Esophagus (tissue), 2 donors: ENCODE results near the gene ACTA1. TPM values are rescaled to one million over a fixed set of nuclear protein-coding genes. Genes with fewer than 3 reads are reported as not detected.
"Not testable (repeated sequence)": the region's sequence is repeated elsewhere in the genome, so short reads cannot be mapped to it uniquely, and the experiment has no call there.

Experiments used
- H3K27ac ChIP-seq, 2 donors: one replicate each; pipeline ENCODE4 v1.5.1; 2013; ENCODE audit warnings: low read depth in 2 of 2, mild to moderate bottlenecking in 2 of 2, inconsistent platforms in 1 of 2, low read length in 1 of 2, moderate library complexity in 1 of 2
- H3K27me3 ChIP-seq, 2 donors: one replicate each; pipeline ENCODE4 v1.6.1; 2013; ENCODE audit warnings: low read length in 2 of 2, control low read depth in 1 of 2, mild to moderate bottlenecking in 1 of 2; ENCODE audit not compliant: insufficient read depth in 2 of 2, control insufficient read depth in 1 of 2
- H3K36me3 ChIP-seq, 2 donors: one replicate each; pipeline ENCODE4 v1.6.1; 2013; ENCODE audit warnings: low read length in 1 of 2; ENCODE audit not compliant: control insufficient read depth in 2 of 2, insufficient read depth in 2 of 2
- H3K4me1 ChIP-seq, 2 donors: one replicate each; pipeline ENCODE4 v1.6.1; 2013; ENCODE audit warnings: low read length in 1 of 2; ENCODE audit not compliant: control insufficient read depth in 2 of 2, insufficient read depth in 2 of 2
- H3K4me3 ChIP-seq, 2 donors: one replicate each; pipeline ENCODE4 v1.5.1; 2013; ENCODE audit warnings: low read length in 2 of 2, mild to moderate bottlenecking in 2 of 2, low read depth in 1 of 2, moderate library complexity in 1 of 2
- H3K9me3 ChIP-seq, 2 donors: one replicate each; pipeline ENCODE4 v1.6.1; 2013; ENCODE audit warnings: mild to moderate bottlenecking in 2 of 2, low read depth in 1 of 2, low read length in 1 of 2, moderate library complexity in 1 of 2; ENCODE audit not compliant: control insufficient read depth in 2 of 2, insufficient read depth in 1 of 2
- WGBS, 2 donors: extraction: QIAGEN DNeasy Blood & Tissue Kit; methylation state at CpG; one replicate each; pipeline ENCODE4 v1.1.7; 2013; 5-methylcytosine and 5-hydroxymethylcytosine counted together
- polyA plus RNA-seq, 2 donors: library from polyadenylated mRNA; stranded (reverse); fragments of 200-250 nt; gene quantifications; one replicate each; pipeline ENCODE4 v1.2.3, GENCODE V29; 2013
- donor health status: healthy with polysubstance abuse.
- donor health status: Bipolar disorder and iron deficiency.

The ACTA1 gene
- polyA plus RNA-seq, 2 donors = 0.35 to 1.8 TPM

DNA sequence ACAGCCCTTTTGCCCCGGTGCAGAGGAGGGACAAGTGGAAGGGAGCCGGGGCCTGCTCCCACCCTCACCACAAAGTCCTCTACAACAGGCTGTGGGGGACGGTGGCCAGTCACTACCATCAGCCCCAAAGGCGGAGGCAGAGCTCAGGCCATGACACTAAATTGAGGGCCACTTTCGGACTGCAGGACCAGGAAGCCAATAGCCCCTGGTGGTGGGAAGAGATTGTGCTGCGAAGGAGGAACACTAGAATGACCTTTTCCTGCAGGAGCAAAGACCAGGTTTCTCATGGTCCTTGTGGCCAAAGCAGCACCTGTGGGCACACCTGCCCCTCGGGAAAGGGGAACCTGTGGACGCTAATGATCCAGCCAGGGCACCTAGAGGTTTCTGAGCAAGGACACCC lies 30.3 kb downstream of the ACTA1 start:
- Histone ChIP-seq H3K4me3 (no peak overlapping the region), H3K4me1 (peaks cover 0 to 11% of the 10 kb centered on the region in 2 donors), H3K36me3 (no peaks in the 10 kb centered on the region), H3K27ac (no peak overlapping the region), H3K27me3 (peaks cover 0 to 9% of the 10 kb centered on the region in 2 donors), H3K9me3 (peaks cover 0 to under 1% of the 10 kb centered on the region in 2 donors)
- 81 to 85% methylated on average over 8 of the region's 8 CpGs for WGBS, 2 donors

DNA sequence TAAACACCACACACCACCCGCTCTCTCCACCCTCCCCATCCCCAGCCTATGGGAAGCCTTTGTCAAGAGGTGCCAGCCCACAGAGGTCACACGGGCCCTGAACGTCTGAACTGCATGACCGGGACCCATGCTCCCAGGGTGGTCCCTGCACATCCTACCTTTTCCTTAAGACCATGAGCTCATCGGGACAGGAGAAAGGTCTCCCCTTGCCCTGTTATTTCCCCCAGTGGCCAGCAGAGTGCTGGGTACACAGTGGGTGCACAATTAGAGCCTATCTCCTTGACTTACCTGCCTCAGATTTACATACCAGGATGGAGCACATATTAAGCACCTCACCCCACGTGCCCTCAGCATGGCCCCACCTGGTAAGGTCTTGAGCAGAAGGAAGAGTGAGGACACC lies 30.9 kb downstream of the ACTA1 start:
- Histone ChIP-seq H3K27ac (no peak overlapping the region), H3K36me3 (no peaks in the 10 kb centered on the region), H3K4me3 (no peak overlapping the region), H3K27me3 (peaks cover 0 to 4% of the 10 kb centered on the region in 2 donors), H3K9me3 (peaks cover 0 to 2% of the 10 kb centered on the region in 2 donors), H3K4me1 (peaks cover 0 to 10% of the 10 kb centered on the region in 2 donors)
- WGBS, 2 donors = 62 to 80% methylated on average over 6 of the region's 6 CpGs

DNA sequence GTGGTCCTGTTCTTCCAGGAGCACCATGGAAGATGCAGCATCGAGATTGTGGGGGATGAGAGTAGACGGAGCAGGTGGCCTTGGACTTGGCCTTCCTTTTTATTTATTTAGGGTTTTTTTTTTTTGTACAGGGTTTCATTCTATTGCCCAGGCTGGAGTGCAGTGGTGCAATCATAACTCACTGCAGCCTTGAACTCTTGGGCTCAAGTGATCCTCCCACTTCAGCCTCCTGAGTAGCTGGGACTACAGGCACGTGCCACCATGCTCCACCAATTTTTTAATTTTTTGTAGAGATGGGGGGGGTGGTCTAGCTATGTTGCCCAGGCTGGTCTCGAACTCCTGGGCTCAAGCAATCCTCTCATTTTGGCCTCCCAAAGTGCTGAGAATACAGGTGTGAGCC lies 31.6 kb downstream of the ACTA1 start:
- not testable (repeated sequence) for H3K36me3 ChIP-seq, H3K27ac ChIP-seq, H3K27me3 ChIP-seq, H3K4me3 ChIP-seq, H3K4me1 ChIP-seq, H3K9me3 ChIP-seq
- WGBS, 2 donors = 75 to 81% methylated on average over 4 of the region's 4 CpGs

GRCh38 chr1:229397762-229398161 lies 36.1 kb downstream of the ACTA1 start:
- Histone ChIP-seq H3K4me3 (no peak overlapping the region), H3K4me1 (no peaks in the 10 kb centered on the region), H3K36me3 (no peaks in the 10 kb centered on the region), H3K9me3 (peaks cover 0 to 2% of the 10 kb centered on the region in 2 donors), H3K27ac (no peak overlapping the region), H3K27me3 (no peaks in the 10 kb centered on the region)
- WGBS, 2 donors = 43 to 52% methylated on average over 5 of the region's 5 CpGs

DNA sequence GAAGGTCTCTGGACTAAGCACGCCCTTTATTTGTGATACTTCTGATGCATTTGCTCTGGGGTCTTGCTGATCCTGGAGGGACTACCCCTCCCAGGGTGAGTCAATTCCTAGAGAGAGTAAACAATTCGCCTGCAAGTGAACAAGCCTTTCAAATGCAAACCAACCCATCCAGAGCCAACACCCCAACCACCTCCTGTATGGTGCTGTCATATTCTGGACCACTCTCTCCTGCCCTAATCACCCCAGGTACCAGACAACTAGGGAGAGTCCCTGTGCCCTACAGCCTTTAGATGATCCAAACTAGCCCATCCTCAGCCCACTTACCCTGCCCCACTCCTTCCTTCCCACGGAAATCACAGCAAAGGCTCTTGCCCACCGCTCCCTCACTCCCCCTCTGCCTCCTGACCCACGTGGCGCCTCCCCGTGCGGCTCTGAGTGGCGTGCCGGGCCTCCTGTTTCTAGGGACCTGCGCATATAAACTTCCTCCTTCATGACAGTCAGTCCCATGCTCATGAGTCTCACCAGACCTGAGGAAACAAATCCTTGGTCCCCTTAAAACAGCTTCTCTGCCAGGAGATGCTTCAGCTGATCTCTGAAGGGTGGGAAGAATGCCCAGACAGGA lies 37.2 kb downstream of the ACTA1 start:
- 47 to 50% methylated on average over 11 of the region's 11 CpGs for WGBS, 2 donors
- Histone ChIP-seq H3K9me3 (peaks cover 0 to 2% of the 10 kb centered on the region in 2 donors), H3K27ac (no peak overlapping the region), H3K4me1 (no peaks in the 10 kb centered on the region), H3K27me3 (no peaks in the 10 kb centered on the region), H3K4me3 (no peak overlapping the region), H3K36me3 (no peaks in the 10 kb centered on the region)

DNA sequence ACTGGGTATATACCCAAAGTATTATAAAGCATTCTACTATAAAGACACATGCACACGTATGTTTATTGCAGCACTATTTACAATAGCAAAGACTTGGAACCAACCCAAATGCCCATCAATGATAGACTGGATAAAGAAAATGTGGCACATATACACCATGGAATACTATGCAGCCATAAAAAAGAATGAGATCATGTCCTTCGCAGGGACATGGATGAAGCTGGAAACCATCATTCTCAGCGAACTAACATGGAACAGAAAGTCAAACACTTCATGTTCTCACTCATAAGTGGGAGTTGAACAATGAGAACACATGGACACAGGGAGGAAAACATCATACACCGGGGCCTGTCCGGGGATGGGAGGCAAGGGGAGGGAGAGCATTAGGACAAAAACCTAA lies 39.4 kb downstream of the ACTA1 start:
- H3K36me3 ChIP-seq, H3K4me1 ChIP-seq, H3K27ac ChIP-seq, H3K27me3 ChIP-seq, H3K9me3 ChIP-seq, H3K4me3 ChIP-seq: not testable (repeated sequence)
- 85 to 87% methylated on average over 5 of the region's 5 CpGs for WGBS, 2 donors

DNA sequence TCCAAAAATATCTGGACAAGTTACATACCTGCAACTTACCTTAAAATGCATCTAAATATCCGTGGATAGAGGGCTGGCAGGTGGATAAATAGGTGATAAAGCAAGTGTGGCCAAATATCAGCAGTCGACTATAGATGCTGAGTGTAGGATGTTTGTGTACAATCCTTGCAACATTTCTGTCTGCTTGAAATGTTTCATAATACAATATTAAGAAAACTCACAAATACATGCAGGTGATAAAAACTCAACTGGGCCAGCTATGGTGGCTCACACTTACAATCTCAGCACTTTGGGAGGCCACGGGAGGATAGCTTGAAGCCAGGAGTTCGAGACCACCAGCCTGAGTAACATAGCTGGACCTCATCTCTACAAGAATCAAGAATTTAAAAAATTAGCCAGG lies 41.0 kb downstream of the ACTA1 start:
- no peaks in the 10 kb centered on the region for H3K27me3 ChIP-seq
- WGBS, 2 donors = 74 to 76% methylated on average over 4 of the region's 4 CpGs
- peaks cover 0 to 5% of the 10 kb centered on the region in 2 donors for H3K9me3 ChIP-seq
- no peaks in the 10 kb centered on the region for H3K36me3 ChIP-seq
- no peak overlapping the region for H3K4me3 ChIP-seq
- H3K4me1 ChIP-seq = no peaks in the 10 kb centered on the region
- H3K27ac ChIP-seq = no peak overlapping the region

GRCh38 chr1:229390130-229390529 lies 43.8 kb downstream of the ACTA1 start:
- Histone ChIP-seq H3K9me3 (peaks cover 0 to 5% of the 10 kb centered on the region in 2 donors), H3K4me1 (no peaks in the 10 kb centered on the region), H3K27me3 (no peaks in the 10 kb centered on the region), H3K27ac (no peak overlapping the region), H3K36me3 (no peaks in the 10 kb centered on the region), H3K4me3 (no peak overlapping the region)
- 92% methylated on average over 7 of the region's 7 CpGs for WGBS, 2 donors

DNA sequence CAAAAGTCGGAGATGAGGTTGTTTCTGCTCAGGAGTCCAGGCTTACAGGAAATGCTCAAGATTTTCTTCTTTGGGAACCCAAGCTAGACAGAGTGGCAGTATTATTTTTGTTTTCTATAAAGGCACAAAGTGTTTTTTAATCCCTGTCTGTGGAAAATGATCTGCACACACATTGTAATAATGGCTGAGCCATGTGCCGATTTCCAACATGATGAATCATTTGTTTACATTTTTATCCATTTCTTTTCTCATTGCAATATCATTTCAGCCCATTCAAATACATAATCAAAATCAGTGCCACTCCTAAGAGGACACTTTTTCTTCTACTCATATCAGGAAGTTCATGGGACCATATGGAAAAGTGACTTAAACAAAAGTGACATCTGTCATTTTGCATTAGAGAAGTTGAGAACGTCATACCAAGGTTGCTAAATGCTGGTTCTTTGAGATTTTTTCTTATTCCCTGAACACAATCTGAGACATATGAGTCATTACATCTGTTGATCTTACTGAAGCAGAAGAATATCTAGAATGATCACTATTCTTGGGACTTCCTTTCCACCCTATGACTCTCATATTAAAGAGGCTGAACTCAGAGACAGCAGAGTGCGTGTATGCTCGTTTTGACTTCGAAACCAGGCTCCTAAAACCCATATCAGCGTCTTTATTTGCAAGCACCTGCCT lies 44.9 kb downstream of the ACTA1 start:
- H3K36me3 ChIP-seq = no peaks in the 10 kb centered on the region
- 65 to 67% methylated on average over 7 of the region's 7 CpGs for WGBS, 2 donors

More for the DNA sequence above, 44.9 kb downstream of the ACTA1 start:
- Histone ChIP-seq H3K9me3 (peaks cover 0 to 5% of the 10 kb centered on the region in 2 donors), H3K4me1 (no peaks in the 10 kb centered on the region), H3K4me3 (no peak overlapping the region), H3K27ac (no peak overlapping the region), H3K27me3 (no peaks in the 10 kb centered on the region)
